AG09319 (cell line): ENCODE data around the gene ABO.
"Not testable (repeated sequence)": the region's sequence is repeated elsewhere in the genome, so short reads cannot be mapped to it uniquely, and the experiment has no call there.

ENCODE experiments used
- DNase-seq: peaks from one replicate; pipeline ENCODE4 v3.0.0-alpha.2; 2010; ENCODE audit warnings: low read depth; ENCODE audit errors: extremely low read depth
- CTCF ChIP-seq: IDR thresholded peaks from 2 replicates; pipeline ENCODE4 v1.5.1; 2011; ENCODE audit warnings: low read depth, mild to moderate bottlenecking, inconsistent platforms, low read length, moderate library complexity

Gene ABO

GRCh38 chr9:133246562-133246961 is 28.4 kb downstream of the ABO start:
- TF ChIP-seq CTCF, result no peak
- DNase-seq, result no peak

- no peak for DNase-seq
- no peak for TF ChIP-seq CTCF
Observed at GRCh38 chr9:133242991-133243390, 32.0 kb downstream of the ABO start.

GRCh38 chr9:133242241-133242640 is 32.8 kb downstream of the ABO start:
- DNase-seq, result no peak
- TF ChIP-seq CTCF, result no peak

GRCh38 chr9:133239533-133240090 is 35.4 kb downstream of the ABO start:
- DNase-seq, result no peak
- no peak for TF ChIP-seq CTCF

- peak; percentile 52 for TF ChIP-seq CTCF
- no peak for DNase-seq
Observed at GRCh38 chr9:133238851-133239532, 36.0 kb downstream of the ABO start.

GRCh38 chr9:133238272-133238850 is 36.6 kb downstream of the ABO start:
- no peak for TF ChIP-seq CTCF
- DNase-seq, result no peak

GRCh38 chr9:133237035-133237731 is 37.8 kb downstream of the ABO start:
- no peak for DNase-seq
- TF ChIP-seq CTCF, result no peak

GRCh38 chr9:133236291-133237034 is 38.5 kb downstream of the ABO start:
- not testable (repeated sequence) for DNase-seq
